ENCODE results near the gene UBE2D2.

Gene UBE2D2

GRCh38 chr5:139649082-139649991 is 88.2 kb downstream of the UBE2D2 start:
- DNase-seq, result no peak

- no peak for DNase-seq
These were observed 89.0 kb downstream of the UBE2D2 start for GRCh38 chr5:139650031-139650688.

GRCh38 chr5:139650689-139651042 is 89.5 kb downstream of the UBE2D2 start:
- no peak for DNase-seq

- no peak for DNase-seq
These were observed 90.1 kb downstream of the UBE2D2 start for GRCh38 chr5:139651043-139651834.

GRCh38 chr5:139651853-139652787 is 91.0 kb downstream of the UBE2D2 start:
- DNase-seq, result peak; percentile 72

GRCh38 chr5:139652788-139653241 is 91.7 kb downstream of the UBE2D2 start:
- no peak for DNase-seq

- DNase-seq, result no peak
These were observed 92.5 kb downstream of the UBE2D2 start for GRCh38 chr5:139653616-139654015.

- no peak for DNase-seq
These were observed 93.3 kb downstream of the UBE2D2 start for GRCh38 chr5:139654464-139654863.

GRCh38 chr5:139654871-139655491 is 93.8 kb downstream of the UBE2D2 start:
- no peak for DNase-seq

- no peak for DNase-seq
These were observed 94.7 kb downstream of the UBE2D2 start for GRCh38 chr5:139655727-139656271.

GRCh38 chr5:139657363-139658321 is 96.5 kb downstream of the UBE2D2 start:
- no peak for DNase-seq

- DNase-seq, result peak; percentile 16
These were observed 97.4 kb downstream of the UBE2D2 start for GRCh38 chr5:139658501-139658927.

- peak; percentile 53 for DNase-seq
These were observed 98.0 kb downstream of the UBE2D2 start for GRCh38 chr5:139658928-139659667.

GRCh38 chr5:139659695-139660101 is 98.6 kb downstream of the UBE2D2 start:
- DNase-seq, result peak; percentile 23

- DNase-seq, result no peak
These were observed 99.2 kb downstream of the UBE2D2 start for GRCh38 chr5:139660105-139660922.

- no peak for DNase-seq
These were observed 100.0 kb downstream of the UBE2D2 start for GRCh38 chr5:139660923-139661814.

- no peak for DNase-seq
These were observed 101.5 kb downstream of the UBE2D2 start for GRCh38 chr5:139662617-139663016.

Measured in NCI-H1694 (cell line).